Nephron progenitor cell (in vitro differentiated cells): ENCODE data around the gene ZNF683.
A peak's percentile ranks its signal among the peaks of the same experiment; 100 is the strongest.

ENCODE experiments used
- DNase-seq: peaks from one replicate; pipeline ENCODE4 v3.0.0; 2021
- H3K27ac Mint-ChIP-seq: 2 replicates; pipeline ENCODE4 v1.8.0; 2021; ENCODE audit warnings: mild to moderate bottlenecking, moderate library complexity, mixed read lengths
- H3K27me3 Mint-ChIP-seq: 2 replicates; pipeline ENCODE4 v1.8.0; 2021; ENCODE audit warnings: mild to moderate bottlenecking, low read depth, mixed read lengths; ENCODE audit not compliant: poor library complexity
- H3K36me3 Mint-ChIP-seq: 2 replicates; pipeline ENCODE4 v1.8.0; 2021; ENCODE audit warnings: low read depth, mixed read lengths
- H3K4me1 Mint-ChIP-seq: 2 replicates; pipeline ENCODE4 v1.8.0; 2021; ENCODE audit warnings: mixed read lengths
- H3K4me3 Mint-ChIP-seq: 2 replicates; pipeline ENCODE4 v1.8.0; 2021; ENCODE audit warnings: mild to moderate bottlenecking, moderate library complexity, mixed read lengths
- H3K9me3 Mint-ChIP-seq: 2 replicates; pipeline ENCODE4 v1.8.0; 2021; ENCODE audit warnings: mild to moderate bottlenecking, moderate library complexity, mixed read lengths
- CTCF ChIP-seq: fragments of 200-600 bp; sonication (generic); IDR thresholded peaks from 2 replicates; pipeline ENCODE4 v1.5.0; 2021; ENCODE audit warnings: antibody characterized with exemption

ZNF683 gene

GRCh38 chr1:26317146-26317545 lies 55.4 kb downstream of the ZNF683 start:
- Mint-ChIP-seq H3K4me1 (peaks cover 69% of the 10 kb centered on the region), H3K36me3 (no peaks in the 10 kb centered on the region), H3K27me3 (peaks cover 10% of the 10 kb centered on the region), H3K9me3 (no peaks in the 10 kb centered on the region), H3K27ac (peak overlapping the region; percentile 89), H3K4me3 (peak overlapping the region; percentile 35)
- TF ChIP-seq CTCF, result no peak
- DNase-seq, result no peak

DNA sequence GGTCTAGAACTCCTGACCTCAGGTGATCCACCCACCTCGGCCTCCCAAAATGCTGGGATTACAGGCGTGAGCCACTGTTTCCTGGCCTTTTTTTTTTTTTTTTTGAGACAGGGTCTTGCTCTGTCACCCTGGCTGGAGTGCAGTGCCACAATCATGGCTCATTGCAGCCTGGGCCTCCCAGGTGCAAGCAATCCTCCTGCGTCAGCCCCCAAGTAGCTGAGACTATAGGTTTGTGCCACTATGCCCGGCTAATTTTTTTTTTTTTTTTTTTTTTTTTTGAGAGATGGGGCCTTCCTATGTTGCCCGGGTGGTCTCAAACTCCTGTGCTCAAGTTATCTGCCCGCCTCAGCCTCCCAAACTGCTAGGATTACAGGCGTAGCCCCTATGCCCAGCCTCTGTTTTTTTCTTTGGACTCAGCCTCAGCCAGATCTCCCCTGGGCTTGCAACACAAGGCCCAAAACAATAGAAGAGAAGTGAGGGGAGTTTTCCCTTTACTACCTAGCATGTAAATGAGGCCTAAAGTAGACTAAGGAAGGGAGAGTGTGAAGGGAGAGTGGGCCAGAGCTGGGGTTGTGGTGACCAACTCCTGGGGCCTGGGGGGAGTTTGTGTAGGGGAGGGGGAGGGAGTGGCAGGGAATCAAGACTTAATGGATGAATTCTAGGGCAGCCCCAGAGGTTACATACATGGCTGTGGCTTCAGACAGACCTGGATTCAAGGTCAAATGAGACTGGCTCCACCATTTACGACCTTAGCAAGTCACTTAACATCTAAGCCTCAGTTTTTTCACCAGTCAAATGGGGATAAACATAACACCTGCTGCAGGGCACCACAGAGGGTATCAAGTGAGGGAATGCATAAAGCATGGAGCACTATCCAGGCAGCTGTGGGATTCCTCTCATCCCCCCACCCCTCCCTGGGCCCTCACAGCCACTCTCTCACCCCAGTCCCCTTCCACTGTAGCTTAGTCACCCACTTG lies 56.4 kb downstream of the ZNF683 start:
- no peak for TF ChIP-seq CTCF
- H3K36me3 Mint-ChIP-seq, result no peaks in the 10 kb centered on the region
- peaks cover 10% of the 10 kb centered on the region for H3K27me3 Mint-ChIP-seq
- DNase-seq, result no peak
- peaks cover 70% of the 10 kb centered on the region for H3K4me1 Mint-ChIP-seq
- no peaks in the 10 kb centered on the region for H3K9me3 Mint-ChIP-seq
- H3K27ac Mint-ChIP-seq, result peak overlapping the region; percentile 81
- H3K4me3 Mint-ChIP-seq, result peak overlapping the region; percentile 13

- Mint-ChIP-seq H3K4me3 (no peak overlapping the region), H3K27me3 (peaks cover 10% of the 10 kb centered on the region), H3K36me3 (no peaks in the 10 kb centered on the region), H3K27ac (no peak overlapping the region), H3K9me3 (no peaks in the 10 kb centered on the region), H3K4me1 (peaks cover 60% of the 10 kb centered on the region)
- no peak for DNase-seq
- no peak for TF ChIP-seq CTCF
Observed at GRCh38 chr1:26314501-26314900, 58.0 kb downstream of the ZNF683 start.
